ENCODE measurements around the gene TRPC1.
A peak's percentile ranks its signal among the peaks of the same experiment; 100 is the strongest.

DNA sequence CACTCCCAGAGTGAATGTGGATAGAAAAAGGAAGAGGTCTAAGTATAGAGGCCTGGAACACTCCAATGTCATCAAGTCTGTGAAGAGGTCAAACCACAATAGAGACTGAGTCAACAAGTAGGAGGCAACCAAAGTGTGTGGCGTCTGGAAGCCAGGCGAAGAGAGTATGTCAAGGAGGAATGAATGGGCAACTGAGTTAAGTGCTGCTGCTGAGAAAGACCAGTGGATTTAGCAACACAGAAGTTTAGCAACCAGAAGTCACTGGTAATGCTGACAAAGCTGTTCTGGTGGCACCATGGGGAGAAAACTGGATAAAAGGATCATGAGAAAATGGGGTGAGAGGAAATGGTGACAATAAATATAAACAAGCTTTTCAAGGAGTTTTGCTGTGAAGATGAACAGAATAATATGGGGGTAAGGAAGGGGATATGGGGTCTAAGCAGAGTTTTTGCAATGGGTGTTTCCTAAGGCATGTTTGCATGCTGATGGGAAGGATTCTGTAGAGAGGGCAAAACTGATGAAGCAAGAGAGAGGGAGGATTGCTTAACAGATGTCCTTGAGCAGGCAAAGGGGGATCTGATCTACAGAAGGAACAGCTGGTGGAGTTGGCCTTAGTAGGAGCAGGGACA lies 126.7 kb downstream of the TRPC1 start:
- TF ChIP-seq NFIC (IDR thresholded peaks at IDR 0.05), result no peak
- TF ChIP-seq, protein P1, sequence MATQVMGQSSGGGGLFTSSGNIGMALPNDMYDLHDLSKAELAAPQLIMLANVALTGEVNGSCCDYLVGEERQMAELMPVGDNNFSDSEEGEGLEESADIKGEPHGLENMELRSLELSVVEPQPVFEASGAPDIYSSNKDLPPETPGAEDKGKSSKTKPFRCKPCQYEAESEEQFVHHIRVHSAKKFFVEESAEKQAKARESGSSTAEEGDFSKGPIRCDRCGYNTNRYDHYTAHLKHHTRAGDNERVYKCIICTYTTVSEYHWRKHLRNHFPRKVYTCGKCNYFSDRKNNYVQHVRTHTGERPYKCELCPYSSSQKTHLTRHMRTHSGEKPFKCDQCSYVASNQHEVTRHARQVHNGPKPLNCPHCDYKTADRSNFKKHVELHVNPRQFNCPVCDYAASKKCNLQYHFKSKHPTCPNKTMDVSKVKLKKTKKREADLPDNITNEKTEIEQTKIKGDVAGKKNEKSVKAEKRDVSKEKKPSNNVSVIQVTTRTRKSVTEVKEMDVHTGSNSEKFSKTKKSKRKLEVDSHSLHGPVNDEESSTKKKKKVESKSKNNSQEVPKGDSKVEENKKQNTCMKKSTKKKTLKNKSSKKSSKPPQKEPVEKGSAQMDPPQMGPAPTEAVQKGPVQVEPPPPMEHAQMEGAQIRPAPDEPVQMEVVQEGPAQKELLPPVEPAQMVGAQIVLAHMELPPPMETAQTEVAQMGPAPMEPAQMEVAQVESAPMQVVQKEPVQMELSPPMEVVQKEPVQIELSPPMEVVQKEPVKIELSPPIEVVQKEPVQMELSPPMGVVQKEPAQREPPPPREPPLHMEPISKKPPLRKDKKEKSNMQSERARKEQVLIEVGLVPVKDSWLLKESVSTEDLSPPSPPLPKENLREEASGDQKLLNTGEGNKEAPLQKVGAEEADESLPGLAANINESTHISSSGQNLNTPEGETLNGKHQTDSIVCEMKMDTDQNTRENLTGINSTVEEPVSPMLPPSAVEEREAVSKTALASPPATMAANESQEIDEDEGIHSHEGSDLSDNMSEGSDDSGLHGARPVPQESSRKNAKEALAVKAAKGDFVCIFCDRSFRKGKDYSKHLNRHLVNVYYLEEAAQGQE (IDR thresholded peaks at IDR 0.05; ENCODE audit: low read depth), result no peak
- TF ChIP-seq TAF1 (IDR thresholded peaks at IDR 0.05; ENCODE audit: low read depth), result no peak
- TF ChIP-seq, protein P2, sequence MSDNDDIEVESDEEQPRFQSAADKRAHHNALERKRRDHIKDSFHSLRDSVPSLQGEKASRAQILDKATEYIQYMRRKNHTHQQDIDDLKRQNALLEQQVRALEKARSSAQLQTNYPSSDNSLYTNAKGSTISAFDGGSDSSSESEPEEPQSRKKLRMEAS (IDR thresholded peaks at IDR 0.05), result no peak
- peak; percentile 63; the same call in 1 of the 2 replicates for TF ChIP-seq CEBPB (IDR thresholded peaks at IDR 0.05)
- TF ChIP-seq RAD21 (IDR thresholded peaks at IDR 0.05; ENCODE audit: low read depth), result no peak
- no peak for TF ChIP-seq TEAD4 (IDR thresholded peaks at IDR 0.05)
- TF ChIP-seq FOXM1 (IDR thresholded peaks at IDR 0.05; ENCODE audit: borderline replicate concordance, low read depth), result no peak
- no peak for TF ChIP-seq TCF12 (IDR thresholded peaks at IDR 0.05; ENCODE audit: low read depth)
- no peak for TF ChIP-seq YY1 (IDR thresholded peaks at IDR 0.05; ENCODE audit: low read depth)
- no peak for TF ChIP-seq CREB1 (IDR thresholded peaks at IDR 0.05; ENCODE audit: low read depth)
- TF ChIP-seq EGR1 (IDR thresholded peaks at IDR 0.05), result no peak
- TF ChIP-seq, protein P3, sequence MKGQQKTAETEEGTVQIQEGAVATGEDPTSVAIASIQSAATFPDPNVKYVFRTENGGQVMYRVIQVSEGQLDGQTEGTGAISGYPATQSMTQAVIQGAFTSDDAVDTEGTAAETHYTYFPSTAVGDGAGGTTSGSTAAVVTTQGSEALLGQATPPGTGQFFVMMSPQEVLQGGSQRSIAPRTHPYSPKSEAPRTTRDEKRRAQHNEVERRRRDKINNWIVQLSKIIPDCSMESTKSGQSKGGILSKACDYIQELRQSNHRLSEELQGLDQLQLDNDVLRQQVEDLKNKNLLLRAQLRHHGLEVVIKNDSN (IDR thresholded peaks at IDR 0.05), result no peak

Data from Ishikawa (cell line).